GM19239 (cell line): ENCODE results near the gene OR1J4.

Experiments used
- DNase-seq: peaks from one replicate; pipeline ENCODE4 v3.0.0; 2011; ENCODE audit warnings: low spot score; ENCODE audit not compliant: insufficient read length
- FAIRE-seq: peaks from 2 replicates; lab custom pipeline; 2011; peaks lifted over from hg19 to GRCh38; lab: Jason Lieb, UNC

Gene OR1J4

GRCh38 chr9:122567901-122568300 lies 49.0 kb downstream of the OR1J4 start:
- DNase-seq: no peak
- FAIRE-seq: no peak
